Mucosa of stomach (tissue), 1 donor: Measurements from ENCODE around the gene MAGEB5.
"Not testable (repeated sequence)": the region's sequence is repeated elsewhere in the genome, so short reads cannot be mapped to it uniquely, and the experiment has no call there.

Experiments
- H3K27me3 ChIP-seq: one replicate; pipeline ENCODE4 v1.7.0; 2013; ENCODE audit warnings: mild to moderate bottlenecking, low read length; ENCODE audit not compliant: control insufficient read depth, insufficient read depth
- H3K36me3 ChIP-seq: one replicate; pipeline ENCODE4 v1.7.0; 2013; ENCODE audit warnings: low read length; ENCODE audit not compliant: control insufficient read depth, insufficient read depth
- H3K4me1 ChIP-seq: one replicate; pipeline ENCODE4 v1.7.0; 2013; ENCODE audit warnings: mild to moderate bottlenecking, low read length; ENCODE audit not compliant: control insufficient read depth, insufficient read depth
- H3K4me3 ChIP-seq: one replicate; pipeline ENCODE4 v1.7.0; 2013; ENCODE audit warnings: low read length
- H3K9ac ChIP-seq: one replicate; pipeline ENCODE4 v1.7.0; 2013; ENCODE audit warnings: mild to moderate bottlenecking, low read length, moderate library complexity
- H3K9me3 ChIP-seq: one replicate; pipeline ENCODE4 v1.7.0; 2013; ENCODE audit warnings: mild to moderate bottlenecking, low read length, moderate library complexity; ENCODE audit not compliant: control insufficient read depth
- donor health status: Pancreatic carcinoma.

The MAGEB5 gene

GRCh38 chrX:26215869-26216268 is at the start of gene MAGEB5:
Gene MAGEB5 (plus strand): TSS chrX:26216169. CDS start chrX:26217302, 1,133 bp downstream.
- Histone ChIP-seq H3K4me1 (no peaks in the 10 kb centered on the region), H3K9me3 (no peaks in the 10 kb centered on the region), H3K9ac (no peak within 1 kb of the TSS), H3K27me3 (no peaks in the 10 kb centered on the region), H3K36me3 (no peaks in the 10 kb centered on the region), H3K4me3 (no peak within 1 kb of the TSS)

- Histone ChIP-seq H3K9ac (no peak within 1 kb of the TSS), H3K9me3 (no peaks in the 10 kb centered on the region), H3K27me3 (no peaks in the 10 kb centered on the region), H3K36me3 (no peaks in the 10 kb centered on the region), H3K4me1 (no peaks in the 10 kb centered on the region), H3K4me3 (no peak within 1 kb of the TSS)
These were observed 23.8 kb upstream of the MAGEB5 start, which contains the start of gene MAGEB6 for GRCh38 chrX:26192204-26192603. Gene MAGEB6 (plus strand): TSS chrX:26192440. CDS start chrX:26193847, 1,407 bp downstream.

GRCh38 chrX:26203561-26203960 is 12.4 kb upstream of the MAGEB5 start:
- H3K4me3 ChIP-seq: no peak overlapping the region
- H3K9me3 ChIP-seq: no peaks in the 10 kb centered on the region
- no peak overlapping the region for H3K9ac ChIP-seq
- no peaks in the 10 kb centered on the region for H3K27me3 ChIP-seq
- no peaks in the 10 kb centered on the region for H3K4me1 ChIP-seq
- no peaks in the 10 kb centered on the region for H3K36me3 ChIP-seq

GRCh38 chrX:26204717-26205116 is 11.3 kb upstream of the MAGEB5 start:
- not testable (repeated sequence) for H3K9me3 ChIP-seq, H3K36me3 ChIP-seq, H3K4me3 ChIP-seq, H3K27me3 ChIP-seq, H3K9ac ChIP-seq, H3K4me1 ChIP-seq

GRCh38 chrX:26208012-26208411 is 8.0 kb upstream of the MAGEB5 start:
- Histone ChIP-seq H3K4me3 (no peak overlapping the region), H3K9ac (no peak overlapping the region), H3K9me3 (no peaks in the 10 kb centered on the region), H3K4me1 (no peaks in the 10 kb centered on the region), H3K27me3 (no peaks in the 10 kb centered on the region), H3K36me3 (no peaks in the 10 kb centered on the region)

GRCh38 chrX:26219351-26219750 is 3.4 kb downstream of the MAGEB5 start:
- no peak overlapping the region for H3K9ac ChIP-seq
- no peak overlapping the region for H3K4me3 ChIP-seq
- no peaks in the 10 kb centered on the region for H3K4me1 ChIP-seq
- H3K27me3 ChIP-seq: no peaks in the 10 kb centered on the region
- H3K36me3 ChIP-seq: no peaks in the 10 kb centered on the region
- H3K9me3 ChIP-seq: no peaks in the 10 kb centered on the region

GRCh38 chrX:26234177-26234576 is 18.2 kb downstream of the MAGEB5 start:
- no peak overlapping the region for H3K9ac ChIP-seq
- no peaks in the 10 kb centered on the region for H3K4me1 ChIP-seq
- no peaks in the 10 kb centered on the region for H3K9me3 ChIP-seq
- H3K27me3 ChIP-seq: no peaks in the 10 kb centered on the region
- H3K4me3 ChIP-seq: no peak overlapping the region
- no peaks in the 10 kb centered on the region for H3K36me3 ChIP-seq

GRCh38 chrX:26253526-26253925 is 37.6 kb downstream of the MAGEB5 start:
- no peaks in the 10 kb centered on the region for H3K9me3 ChIP-seq

GRCh38 chrX:26254436-26254835 is 38.5 kb downstream of the MAGEB5 start:
- H3K36me3 ChIP-seq: no peaks in the 10 kb centered on the region
- no peaks in the 10 kb centered on the region for H3K4me1 ChIP-seq
- no peaks in the 10 kb centered on the region for H3K9me3 ChIP-seq
- H3K9ac ChIP-seq: no peak overlapping the region
- no peaks in the 10 kb centered on the region for H3K27me3 ChIP-seq
- no peak overlapping the region for H3K4me3 ChIP-seq

More at GRCh38 chrX:26253526-26253925, 37.6 kb downstream of the MAGEB5 start:
- H3K36me3 ChIP-seq: no peaks in the 10 kb centered on the region
- no peak overlapping the region for H3K9ac ChIP-seq
- H3K4me3 ChIP-seq: no peak overlapping the region
- no peaks in the 10 kb centered on the region for H3K4me1 ChIP-seq
- no peaks in the 10 kb centered on the region for H3K27me3 ChIP-seq

- no peaks in the 10 kb centered on the region for H3K36me3 ChIP-seq
- no peaks in the 10 kb centered on the region for H3K9me3 ChIP-seq
- no peaks in the 10 kb centered on the region for H3K27me3 ChIP-seq
- no peak overlapping the region for H3K9ac ChIP-seq
- H3K4me1 ChIP-seq: no peaks in the 10 kb centered on the region
- no peak overlapping the region for H3K4me3 ChIP-seq
These were observed 46.2 kb downstream of the MAGEB5 start for GRCh38 chrX:26262121-26262523.
